Measurements from ENCODE around the gene HCAR2.
"Not testable (repeated sequence)": the region's sequence is repeated elsewhere in the genome, so short reads cannot be mapped to it uniquely, and the experiment has no call there.

Gene HCAR2

GRCh38 chr12:122659579-122659978 is 43.6 kb downstream of the HCAR2 start:
- no peaks in the 10 kb centered on the region for H3K27me3 Mint-ChIP-seq
- H3K27ac Mint-ChIP-seq = no peak overlapping the region
- H3K9me3 Mint-ChIP-seq (ENCODE audit: low read depth) = no peaks in the 10 kb centered on the region
- no peaks in the 10 kb centered on the region for H3K4me1 Mint-ChIP-seq (ENCODE audit: low read depth)
- peaks cover 2% of the 10 kb centered on the region for H3K36me3 Mint-ChIP-seq
- no peak overlapping the region for H3K4me3 Mint-ChIP-seq

- Mint-ChIP-seq H3K27me3 (no peaks in the 10 kb centered on the region), H3K36me3 (peaks cover 2% of the 10 kb centered on the region), H3K4me3 (no peak overlapping the region), H3K9me3 (ENCODE audit: low read depth) (no peaks in the 10 kb centered on the region), H3K27ac (no peak overlapping the region), H3K4me1 (ENCODE audit: low read depth) (no peaks in the 10 kb centered on the region)
These were observed 46.9 kb downstream of the HCAR2 start for GRCh38 chr12:122656298-122656697.

DNA sequence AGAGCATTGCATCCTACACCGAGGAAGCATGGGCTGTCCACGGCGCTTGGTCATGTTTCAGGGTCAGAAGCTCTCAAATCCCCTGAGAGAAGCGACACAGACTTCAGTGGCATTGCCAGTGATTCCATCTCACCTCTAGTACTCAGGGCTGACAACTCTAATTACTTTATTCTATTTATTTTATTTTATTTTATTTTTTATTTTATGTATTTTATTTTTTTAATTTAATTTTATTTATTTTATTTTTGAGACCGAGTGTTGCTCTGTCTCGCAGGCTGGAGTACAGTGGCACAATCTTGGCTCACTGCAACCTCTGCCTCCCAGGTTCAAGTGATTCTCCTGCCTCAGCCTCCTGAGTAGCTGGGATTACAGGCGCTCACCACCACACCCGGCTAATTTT is 49.9 kb downstream of the HCAR2 start:
- not testable (repeated sequence) for H3K27me3 Mint-ChIP-seq; H3K27ac Mint-ChIP-seq; H3K4me1 Mint-ChIP-seq (ENCODE audit: low read depth); H3K36me3 Mint-ChIP-seq; H3K4me3 Mint-ChIP-seq; H3K9me3 Mint-ChIP-seq (ENCODE audit: low read depth)

- H3K27ac Mint-ChIP-seq = no peak overlapping the region
- no peaks in the 10 kb centered on the region for H3K9me3 Mint-ChIP-seq (ENCODE audit: low read depth)
- no peak overlapping the region for H3K4me3 Mint-ChIP-seq
- peaks cover 9% of the 10 kb centered on the region for H3K4me1 Mint-ChIP-seq (ENCODE audit: low read depth)
- H3K36me3 Mint-ChIP-seq = peaks cover 4% of the 10 kb centered on the region
- peaks cover 2% of the 10 kb centered on the region for H3K27me3 Mint-ChIP-seq
These were observed 51.5 kb downstream of the HCAR2 start for GRCh38 chr12:122651520-122652224.

Data from activated naive CD8-positive, alpha-beta T cell (primary cell).